Pancreas (tissue), 10 donors: ENCODE measurements around the gene ST6GAL2. TPM values are rescaled to one million over a fixed set of nuclear protein-coding genes. Genes with fewer than 3 reads are reported as not detected.

ENCODE experiments used
- ATAC-seq, 4 donors: fragments of 200-7000 bp; cut with Tn5 transposase; one replicate each; pipeline versions ENCODE4 v1.8.0 to v1.9.1; 2020; ENCODE audit warnings: mild to moderate bottlenecking in 4 of 4, moderate library complexity in 4 of 4
- DNase-seq, 6 donors: peaks; one replicate each; pipeline ENCODE4 v3.0.0-alpha.2; 2020
- FAIRE-seq: peaks from 2 replicates; lab custom pipeline; 2012; peaks lifted over from hg19 to GRCh38; lab: Jason Lieb, UNC
- H3K27ac ChIP-seq, 4 donors: fragments of 200-600 bp; sonication (generic); 1 replicate in 3 of 4; 2 replicates in 1 of 4; pipeline versions ENCODE4 v1.5.0 to v1.8.0; 2020
- H3K27me3 ChIP-seq, 4 donors: fragments of 200-600 bp; one replicate each; pipeline ENCODE4 v1.8.0; 2021
- H3K36me3 ChIP-seq, 3 donors: fragments of 200-600 bp; sonication (generic) in 1 of 3; one replicate each; pipeline versions ENCODE4 v1.5.0 to v1.8.0; 2020 to 2021
- H3K4me1 ChIP-seq, 3 donors: fragments of 200-600 bp; one replicate each; pipeline ENCODE4 v1.8.0; 2021
- H3K4me3 ChIP-seq, 4 donors: fragments of 200-600 bp; sonication (generic) in 2 of 4; one replicate each; pipeline versions ENCODE4 v1.5.0 to v1.8.0; 2020 to 2021
- H3K9me3 ChIP-seq, 4 donors: fragments of 200-600 bp; one replicate each; pipeline ENCODE4 v1.8.0; 2021
- CTCF ChIP-seq, 4 donors: fragments of 200-600 bp; sonication (generic) in 3 of 4; IDR thresholded peaks; one replicate each; pipeline versions ENCODE4 v1.5.0 to v1.8.0; 2021; ENCODE audit warnings: antibody characterized with exemption in 4 of 4
- WGBS, 2 donors: extraction: QIAGEN DNeasy Blood & Tissue Kit; methylation state at CpG; one replicate each; pipeline ENCODE4 v1.1.7; 2013; 5-methylcytosine and 5-hydroxymethylcytosine counted together
- intact Hi-C, 3 donors: fragments of 100-400 bp; cut with DNase I; formaldehyde crosslinking; loops; one replicate each; pipeline versions ENCODE4 v1.11.1 to v1.14.2; 2022
- polyA plus RNA-seq, 2 donors: library from polyadenylated mRNA; stranded (reverse); fragments of 200-250 nt; gene quantifications; one replicate each; pipeline ENCODE4 v1.2.3, GENCODE V29; 2013
- total RNA-seq, 6 donors: library from RNA; stranded (reverse); fragmentation: NEBNext Ultra II Directional in 4 of 6; extraction: Animal tissue kit (Norgen Biotek cat#: 25700) in 4 of 6; gene quantifications; one replicate each; pipeline versions ENCODE4 v1.2.1 to v1.2.4, GENCODE V29; 2021 to 2023
- donor health status: healthy with polysubstance abuse.
- donor health status: DM: no; HTN: no; CAD: no; lungs with moderate emphysema.
- donor health status: DM: no; HTN: no; CAD: no.
- donor health status: control.
- donor health status: control.
- donor health status: Bipolar disorder and iron deficiency.
- donor health status: DM: yes; HTN: yes; CAD: no.
- donor health status: DM: no; HTN: no; CAD: no.
- donor health status: DM: no; HTN: no; CAD: no.
- donor health status: DM: yes; HTN: yes; CAD: no.

ST6GAL2 gene
- total and polyA plus RNA-seq, 8 donors, result 0.04 to 1.0 (median 0.09) TPM; not detected in 2

GRCh38 chr2:106825161-106825560 is 60.8 kb downstream of the ST6GAL2 start:
- H3K9me3 ChIP-seq, result no peaks in the 10 kb centered on the region
- no peak overlapping the region for H3K27ac ChIP-seq
- intact Hi-C loops, result no loop called here
- no peak for DNase-seq
- no peaks in the 10 kb centered on the region for H3K36me3 ChIP-seq
- WGBS, 2 donors, result 83 to 94% methylated on average over 1 of the region's 1 CpG
- TF ChIP-seq CTCF (IDR thresholded peaks at IDR 0.05), result no peak
- H3K4me3 ChIP-seq, result no peak overlapping the region
- no peaks in the 10 kb centered on the region for H3K27me3 ChIP-seq
- no peaks in the 10 kb centered on the region for H3K4me1 ChIP-seq
- no peak for ATAC-seq
- FAIRE-seq, result no peak

- FAIRE-seq (no peak), ATAC-seq (no peak), DNase-seq (no peak)
- Histone ChIP-seq H3K4me3 (no peak overlapping the region), H3K27me3 (no peaks in the 10 kb centered on the region), H3K27ac (no peak overlapping the region), H3K4me1 (no peaks in the 10 kb centered on the region), H3K9me3 (no peaks in the 10 kb centered on the region), H3K36me3 (no peaks in the 10 kb centered on the region)
- TF ChIP-seq CTCF (IDR thresholded peaks at IDR 0.05), result no peak
- 69 to 77% methylated on average over 4 of the region's 4 CpGs for WGBS, 2 donors
- intact Hi-C loops, result no loop called here
These were observed 69.0 kb downstream of the ST6GAL2 start for GRCh38 chr2:106816974-106817373.

GRCh38 chr2:106812841-106813240 is 73.1 kb downstream of the ST6GAL2 start:
- Histone ChIP-seq H3K9me3 (no peaks in the 10 kb centered on the region), H3K4me3 (no peak overlapping the region), H3K36me3 (no peaks in the 10 kb centered on the region), H3K4me1 (no peaks in the 10 kb centered on the region), H3K27ac (no peak overlapping the region), H3K27me3 (no peaks in the 10 kb centered on the region)
- intact Hi-C loops, result no loop called here
- FAIRE-seq (no peak), DNase-seq (no peak), ATAC-seq (no peak)
- 77 to 83% methylated on average over 5 of the region's 5 CpGs for WGBS, 2 donors
- TF ChIP-seq CTCF (IDR thresholded peaks at IDR 0.05), result no peak

GRCh38 chr2:106812383-106812782 is 73.6 kb downstream of the ST6GAL2 start:
- no peaks in the 10 kb centered on the region for H3K36me3 ChIP-seq
- TF ChIP-seq CTCF (IDR thresholded peaks at IDR 0.05), result no peak
- H3K9me3 ChIP-seq, result no peaks in the 10 kb centered on the region
- no peaks in the 10 kb centered on the region for H3K27me3 ChIP-seq
- no peak overlapping the region for H3K27ac ChIP-seq
- no peak for FAIRE-seq
- intact Hi-C loops, result no loop called here
- WGBS, 2 donors, result 76% methylated on average over 4 of the region's 4 CpGs
- DNase-seq, result no peak
- H3K4me1 ChIP-seq, result no peaks in the 10 kb centered on the region
- ATAC-seq, result no peak
- no peak overlapping the region for H3K4me3 ChIP-seq

GRCh38 chr2:106805716-106806115 is 80.3 kb downstream of the ST6GAL2 start:
- Histone ChIP-seq H3K27me3 (no peaks in the 10 kb centered on the region), H3K9me3 (no peaks in the 10 kb centered on the region), H3K4me3 (no peak overlapping the region), H3K27ac (no peak overlapping the region), H3K4me1 (no peaks in the 10 kb centered on the region), H3K36me3 (no peaks in the 10 kb centered on the region)
- FAIRE-seq (no peak), ATAC-seq (no peak), DNase-seq (no peak)
- WGBS, 2 donors, result 59 to 76% methylated on average over 2 of the region's 2 CpGs
- TF ChIP-seq CTCF (IDR thresholded peaks at IDR 0.05), result no peak
- intact Hi-C loops, result no loop called here
